NCI-H1694 (cell line): ENCODE results near the gene TMEM132E.

Experiments
- DNase-seq: peaks from one replicate; lab custom pipeline; 2025; lab: John Stamatoyannopoulos, UW

Gene TMEM132E

GRCh38 chr17:34606763-34607162 lies 27.4 kb downstream of the TMEM132E start:
- no peak for DNase-seq

- no peak for DNase-seq
Measured at GRCh38 chr17:34607917-34608316, 28.5 kb downstream of the TMEM132E start.

- DNase-seq: no peak
Measured at GRCh38 chr17:34609210-34609609, 29.8 kb downstream of the TMEM132E start.

- DNase-seq: no peak
Measured at GRCh38 chr17:34610039-34610438, 30.7 kb downstream of the TMEM132E start.

- DNase-seq: no peak
Measured at GRCh38 chr17:34610506-34610905, 31.1 kb downstream of the TMEM132E start.

- DNase-seq: peak; percentile 91
Measured at GRCh38 chr17:34613064-34614019, 34.0 kb downstream of the TMEM132E start.

GRCh38 chr17:34614698-34615097 lies 35.3 kb downstream of the TMEM132E start:
- DNase-seq: no peak

GRCh38 chr17:34615326-34615725 lies 35.9 kb downstream of the TMEM132E start:
- peak; percentile 36 for DNase-seq

- peak; percentile 98 for DNase-seq
Measured at GRCh38 chr17:34616148-34616547, 36.8 kb downstream of the TMEM132E start.

- no peak for DNase-seq
Measured at GRCh38 chr17:34617398-34617797, 38.0 kb downstream of the TMEM132E start.

GRCh38 chr17:34619687-34620217 lies 40.4 kb downstream of the TMEM132E start:
- peak; percentile 93 for DNase-seq

- DNase-seq: peak; percentile 50
Measured at GRCh38 chr17:34620458-34620857, 41.1 kb downstream of the TMEM132E start.

GRCh38 chr17:34622862-34623623 lies 43.7 kb downstream of the TMEM132E start:
- DNase-seq: no peak

GRCh38 chr17:34623856-34624766 lies 44.7 kb downstream of the TMEM132E start:
- no peak for DNase-seq

- no peak for DNase-seq
Measured at GRCh38 chr17:34624767-34625383, 45.5 kb downstream of the TMEM132E start.

GRCh38 chr17:34626121-34626681 lies 46.8 kb downstream of the TMEM132E start:
- no peak for DNase-seq

GRCh38 chr17:34628879-34629278 lies 49.5 kb downstream of the TMEM132E start:
- no peak for DNase-seq

- DNase-seq: no peak
Measured at GRCh38 chr17:34633351-34633750, 54.0 kb downstream of the TMEM132E start.

- no peak for DNase-seq
Measured at GRCh38 chr17:34633760-34634159, 54.4 kb downstream of the TMEM132E start.

- no peak for DNase-seq
Measured at GRCh38 chr17:34634551-34635160, 55.3 kb downstream of the TMEM132E start.
